CD4-positive, alpha-beta T cell treated with Interleukin-6 at 100 ng/mL for 8 hours (primary cell): Measurements from ENCODE around the gene UPK3A.
A peak's percentile ranks its signal among the peaks of the same experiment; 100 is the strongest.
"Not testable (repeated sequence)": the region's sequence is repeated elsewhere in the genome, so short reads cannot be mapped to it uniquely, and the experiment has no call there.

Source experiments
- DNase-seq: peaks from one replicate; pipeline ENCODE4 v3.0.0-alpha.2; 2020; ENCODE audit warnings: mixed read lengths, low spot score

UPK3A gene

GRCh38 chr22:45281010-45281409, 3.7 kb upstream of the UPK3A start:
- DNase-seq: no peak

- DNase-seq: no peak
Observed at GRCh38 chr22:45285263-45286058, 712 bp downstream of the UPK3A start.

GRCh38 chr22:45286854-45287551, 2.3 kb downstream of the UPK3A start:
- no peak for DNase-seq

- no peak for DNase-seq
Observed at GRCh38 chr22:45290410-45290936, 5.7 kb downstream of the UPK3A start.

GRCh38 chr22:45291061-45291930, 6.5 kb downstream of the UPK3A start:
- no peak for DNase-seq

- DNase-seq: no peak
Observed at GRCh38 chr22:45291931-45292290, 7.2 kb downstream of the UPK3A start.

- no peak for DNase-seq
Observed at GRCh38 chr22:45292731-45293442, 8.1 kb downstream of the UPK3A start.

GRCh38 chr22:45294030-45294429, 9.3 kb downstream of the UPK3A start:
- DNase-seq: no peak

- DNase-seq: not testable (repeated sequence)
Observed at GRCh38 chr22:45295004-45295403, 10.3 kb downstream of the UPK3A start.

- no peak for DNase-seq
Observed at GRCh38 chr22:45295492-45295891, 10.7 kb downstream of the UPK3A start.

- peak; percentile 64 for DNase-seq
Observed at GRCh38 chr22:45296628-45297297, 12.0 kb downstream of the UPK3A start.

- no peak for DNase-seq
Observed at GRCh38 chr22:45298934-45299505, 14.3 kb downstream of the UPK3A start.

- DNase-seq: no peak
Observed at GRCh38 chr22:45302751-45303150, 18.0 kb downstream of the UPK3A start.

GRCh38 chr22:45303181-45303580, 18.4 kb downstream of the UPK3A start:
- DNase-seq: no peak

GRCh38 chr22:45304971-45305370, 20.2 kb downstream of the UPK3A start:
- DNase-seq: no peak

GRCh38 chr22:45305456-45306075, 20.8 kb downstream of the UPK3A start:
- DNase-seq: no peak

- DNase-seq: no peak
Observed at GRCh38 chr22:45306139-45306538, 21.4 kb downstream of the UPK3A start.

GRCh38 chr22:45308391-45308956, 23.7 kb downstream of the UPK3A start:
- no peak for DNase-seq

GRCh38 chr22:45308957-45309421, 24.2 kb downstream of the UPK3A start:
- DNase-seq: no peak
